Left ventricle myocardium inferior (tissue), 1 donor: ENCODE measurements around the gene VAMP1. TPM values are rescaled to one million over a fixed set of nuclear protein-coding genes. Genes with fewer than 3 reads are reported as not detected.

Experiments
- DNase-seq: peaks from one replicate; pipeline ENCODE4 v3.0.0-alpha.2; 2020
- H3K27ac ChIP-seq: fragments of 200-600 bp; replicated peaks from 2 replicates; pipeline ENCODE4 v1.8.0; 2021
- H3K27me3 ChIP-seq: fragments of 200-600 bp; 2 replicates; pipeline ENCODE4 v1.8.0; 2021; ENCODE audit warnings: low read depth
- H3K36me3 ChIP-seq: fragments of 200-600 bp; 2 replicates; pipeline ENCODE4 v1.8.0; 2021
- H3K4me1 ChIP-seq: fragments of 200-600 bp; 2 replicates; pipeline ENCODE4 v1.8.0; 2021
- H3K4me3 ChIP-seq: fragments of 200-600 bp; 2 replicates; pipeline ENCODE4 v1.8.0; 2021; ENCODE audit warnings: mild to moderate bottlenecking, moderate library complexity
- H3K9me3 ChIP-seq: fragments of 200-600 bp; replicated peaks from 2 replicates; pipeline ENCODE4 v1.8.0; 2021
- CTCF ChIP-seq: fragments of 200-600 bp; IDR thresholded peaks from 2 replicates; pipeline ENCODE4 v1.8.0; 2021; ENCODE audit warnings: antibody characterized with exemption, mild to moderate bottlenecking, borderline replicate concordance
- intact Hi-C: fragments of 100-400 bp; cut with micrococcal nuclease; formaldehyde crosslinking; loops from one replicate; pipeline ENCODE4 v1.11.0; 2022
- total RNA-seq: library from RNA; stranded (reverse); fragmentation: NEBNext Ultra II Directional; extraction: Animal tissue kit (Norgen Biotek cat#: 25700); gene quantifications from one replicate; pipeline ENCODE4 v1.2.1, GENCODE V29; 2021
- donor health status: DM: no; HTN: yes; CAD: no; lungs with severe emphysema.

Gene VAMP1
- total RNA-seq, 1 donor from 2014 or later, result 4.2 TPM

- Histone ChIP-seq H3K4me3 (no peak overlapping the region), H3K4me1 (peaks cover 5% of the 10 kb centered on the region), H3K27me3 (peaks cover 4% of the 10 kb centered on the region), H3K36me3 (no peaks in the 10 kb centered on the region), H3K9me3 (no peaks in the 10 kb centered on the region), H3K27ac (no peak overlapping the region)
- no peak for TF ChIP-seq CTCF
- intact Hi-C loops, result no loop called here
- DNase-seq, result no peak
Observed at GRCh38 chr12:6418796-6419195, 51.7 kb downstream of the VAMP1 start.

GRCh38 chr12:6416596-6416995, 53.9 kb downstream of the VAMP1 start:
- Histone ChIP-seq H3K9me3 (no peaks in the 10 kb centered on the region), H3K27me3 (no peaks in the 10 kb centered on the region), H3K27ac (no peak overlapping the region), H3K4me1 (no peaks in the 10 kb centered on the region), H3K4me3 (no peak overlapping the region), H3K36me3 (no peaks in the 10 kb centered on the region)
- no peak for TF ChIP-seq CTCF
- intact Hi-C loops, result no loop called here
- DNase-seq, result no peak

Other genes with a start within 250 kb of the VAMP1 start
- gene PLEKHG6, start 160.0 kb downstream of the VAMP1 start, total RNA-seq, result 0.08 TPM
- 45.6 TPM for gene TNFRSF1A, start 128.6 kb downstream of the VAMP1 start, total RNA-seq
- 0.22 TPM for gene SCNN1A, start 95.1 kb downstream of the VAMP1 start, total RNA-seq
- gene LTBR, start 86.5 kb downstream of the VAMP1 start, total RNA-seq, result 23.5 TPM
- gene CD27, start 25.7 kb downstream of the VAMP1 start, total RNA-seq, result 0.16 TPM
- 16.4 TPM for gene TAPBPL, start 18.6 kb downstream of the VAMP1 start, total RNA-seq
- gene MRPL51, start 22.6 kb upstream of the VAMP1 start, total RNA-seq, result 235 TPM
- gene NCAPD2, start 23.4 kb upstream of the VAMP1 start, total RNA-seq, result 9.2 TPM
- 4,161 TPM for gene GAPDH, start 63.8 kb upstream of the VAMP1 start, total RNA-seq
- 14.4 TPM for gene IFFO1, start 85.4 kb upstream of the VAMP1 start, total RNA-seq
- 15.3 TPM for gene NOP2, start 97.6 kb upstream of the VAMP1 start, total RNA-seq
- 151 TPM for gene CHD4, start 136.7 kb upstream of the VAMP1 start, total RNA-seq
- 7.0 TPM for gene LPAR5, start 165.3 kb upstream of the VAMP1 start, total RNA-seq
- gene ACRBP, start 176.8 kb upstream of the VAMP1 start, total RNA-seq, result 1.4 TPM
- 23.2 TPM for gene ING4, start 192.4 kb upstream of the VAMP1 start, total RNA-seq
- 26.5 TPM for gene ZNF384, start 218.7 kb upstream of the VAMP1 start, total RNA-seq
- gene PIANP, start 230.1 kb upstream of the VAMP1 start, total RNA-seq, result 0.41 TPM